VCaP (cell line): ENCODE results near the gene MKNK1.

Source experiments
- H3K27ac ChIP-seq: fragments of 450-650 bp; 2 replicates; pipeline ENCODE4 v1.5.1; 2017
- CTCF ChIP-seq: fragments of 450-650 bp; conservative IDR thresholded peaks from 2 replicates; pipeline ENCODE4 v1.5.1; 2017; ENCODE audit warnings: mild to moderate bottlenecking, moderate library complexity

MKNK1 gene

GRCh38 chr1:46517932-46518498 lies 86.1 kb downstream of the MKNK1 start:
- H3K27ac ChIP-seq = peak overlapping the region; percentile 75
- no peak for TF ChIP-seq CTCF

GRCh38 chr1:46517010-46517600 lies 87.0 kb downstream of the MKNK1 start:
- H3K27ac ChIP-seq = peak overlapping the region; percentile 75
- TF ChIP-seq CTCF = no peak

- H3K27ac ChIP-seq = peak overlapping the region; percentile 75
- no peak for TF ChIP-seq CTCF
These were observed 87.7 kb downstream of the MKNK1 start for GRCh38 chr1:46516200-46516950.

GRCh38 chr1:46515576-46515975 lies 88.5 kb downstream of the MKNK1 start:
- H3K27ac ChIP-seq = peak overlapping the region; percentile 75; the same call in 1 of the 2 replicates
- TF ChIP-seq CTCF = no peak

- TF ChIP-seq CTCF = no peak
- no peak overlapping the region for H3K27ac ChIP-seq
These were observed 90.5 kb downstream of the MKNK1 start for GRCh38 chr1:46513536-46513935.

GRCh38 chr1:46512792-46513190 lies 91.3 kb downstream of the MKNK1 start:
- TF ChIP-seq CTCF = no peak
- H3K27ac ChIP-seq = no peak overlapping the region

GRCh38 chr1:46512135-46512791 lies 91.8 kb downstream of the MKNK1 start:
- no peak overlapping the region for H3K27ac ChIP-seq
- TF ChIP-seq CTCF = no peak
